Effector memory CD4-positive, alpha-beta T cell (primary cell): ENCODE results near the gene FBN3.

Experiments
- DNase-seq, 3 donors: peaks; one replicate each; pipeline ENCODE4 v3.0.0-alpha.2; 2020
- H3K27ac ChIP-seq: 2 replicates; pipeline ENCODE4 v1.7.0; 2013; ENCODE audit warnings: mild to moderate bottlenecking, low read length, moderate library complexity; ENCODE audit not compliant: insufficient read depth, poor library complexity, severe bottlenecking
- H3K27me3 ChIP-seq: replicated peaks from 2 replicates; pipeline ENCODE4 v1.7.0; 2013; ENCODE audit warnings: mild to moderate bottlenecking, low read length; ENCODE audit not compliant: insufficient read depth, control insufficient read depth, poor library complexity, severe bottlenecking
- H3K36me3 ChIP-seq: 2 replicates; pipeline ENCODE4 v1.7.0; 2013; ENCODE audit warnings: mild to moderate bottlenecking, low read length, moderate library complexity; ENCODE audit not compliant: control insufficient read depth, insufficient read depth
- H3K4me1 ChIP-seq: 2 replicates; pipeline ENCODE4 v1.7.0; 2013; ENCODE audit warnings: low read length, mild to moderate bottlenecking; ENCODE audit not compliant: control insufficient read depth, insufficient read depth, poor library complexity, severe bottlenecking
- H3K4me3 ChIP-seq: 2 replicates; pipeline ENCODE4 v1.7.0; 2013; ENCODE audit warnings: low read length, low read depth, mild to moderate bottlenecking; ENCODE audit not compliant: insufficient read depth, poor library complexity, severe bottlenecking
- H3K9me3 ChIP-seq: 2 replicates; pipeline ENCODE4 v1.7.0; 2013; ENCODE audit warnings: mild to moderate bottlenecking, low read length, moderate library complexity; ENCODE audit not compliant: control insufficient read depth

The FBN3 gene

DNA sequence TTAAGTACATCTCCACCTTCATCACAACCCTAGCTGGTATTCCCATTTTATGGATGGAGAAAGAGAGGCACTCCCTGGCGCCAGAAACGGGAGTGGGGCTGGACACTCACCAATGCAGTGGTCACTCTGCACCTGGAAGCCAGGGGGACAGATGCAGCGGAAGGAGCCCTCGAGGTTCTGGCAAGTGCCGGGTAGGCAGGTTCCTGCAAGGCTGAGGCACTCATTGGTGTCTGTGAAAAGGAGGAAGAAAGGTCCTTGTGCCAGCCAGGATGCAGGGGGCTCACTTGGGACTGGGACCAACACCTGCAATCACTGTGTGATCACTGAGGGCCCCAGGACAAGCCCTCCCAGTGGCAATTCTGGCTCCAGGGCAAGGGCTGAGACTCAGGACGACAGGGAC, 55.1 kb downstream of the FBN3 start:
- Histone ChIP-seq H3K27ac (no peak overlapping the region), H3K36me3 (no peaks in the 10 kb centered on the region), H3K27me3 (no peaks in the 10 kb centered on the region), H3K9me3 (peaks cover 20% of the 10 kb centered on the region), H3K4me3 (no peak overlapping the region), H3K4me1 (no peaks in the 10 kb centered on the region)
- DNase-seq, result no peak

DNA sequence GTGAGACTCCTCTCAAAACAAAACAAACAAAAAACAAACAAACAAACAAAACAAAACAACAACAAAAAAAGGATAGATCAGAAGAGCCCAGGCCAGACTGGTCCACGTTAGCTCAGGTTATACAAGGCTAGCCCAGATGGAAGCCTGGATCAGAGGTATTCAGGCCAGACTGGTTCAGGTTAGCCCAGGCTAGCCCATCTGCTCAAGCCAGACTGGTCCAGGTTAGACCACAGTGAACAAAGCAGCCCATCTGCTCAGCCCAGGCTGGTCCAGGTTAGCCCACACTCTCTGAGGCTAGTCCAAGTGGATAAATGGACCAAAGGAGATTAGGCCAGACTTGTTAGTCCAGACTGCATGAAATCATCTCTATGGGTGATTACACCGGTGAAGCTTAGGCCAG, 55.7 kb downstream of the FBN3 start:
- H3K4me1 ChIP-seq, result no peaks in the 10 kb centered on the region
- DNase-seq, result no peak
- no peak overlapping the region for H3K27ac ChIP-seq
- no peaks in the 10 kb centered on the region for H3K36me3 ChIP-seq
- no peaks in the 10 kb centered on the region for H3K27me3 ChIP-seq
- peaks cover 20% of the 10 kb centered on the region for H3K9me3 ChIP-seq
- H3K4me3 ChIP-seq, result no peak overlapping the region

DNA sequence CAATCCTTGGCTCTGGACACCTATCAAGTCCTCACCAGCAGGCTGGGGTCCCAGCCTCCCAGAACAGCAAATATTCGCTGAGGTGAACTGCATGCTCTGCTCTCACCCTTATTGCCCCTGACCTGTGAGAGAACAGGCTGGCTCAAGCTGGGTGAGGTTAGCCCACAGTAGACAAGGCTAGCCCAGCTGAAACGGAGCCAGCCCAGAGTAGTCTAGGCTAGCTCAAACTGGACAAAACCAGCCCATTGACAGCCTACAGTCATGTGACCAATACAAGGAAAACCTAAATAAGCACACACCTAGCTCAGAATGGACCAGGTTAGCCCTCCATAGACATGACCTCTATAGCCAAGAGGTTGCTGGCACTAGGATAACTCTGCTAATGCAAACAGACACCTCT, 58.4 kb downstream of the FBN3 start:
- Histone ChIP-seq H3K36me3 (no peaks in the 10 kb centered on the region), H3K4me1 (no peaks in the 10 kb centered on the region), H3K27ac (no peak overlapping the region), H3K27me3 (no peaks in the 10 kb centered on the region), H3K4me3 (no peak overlapping the region), H3K9me3 (peaks cover 14% of the 10 kb centered on the region)
- no peak for DNase-seq

DNA sequence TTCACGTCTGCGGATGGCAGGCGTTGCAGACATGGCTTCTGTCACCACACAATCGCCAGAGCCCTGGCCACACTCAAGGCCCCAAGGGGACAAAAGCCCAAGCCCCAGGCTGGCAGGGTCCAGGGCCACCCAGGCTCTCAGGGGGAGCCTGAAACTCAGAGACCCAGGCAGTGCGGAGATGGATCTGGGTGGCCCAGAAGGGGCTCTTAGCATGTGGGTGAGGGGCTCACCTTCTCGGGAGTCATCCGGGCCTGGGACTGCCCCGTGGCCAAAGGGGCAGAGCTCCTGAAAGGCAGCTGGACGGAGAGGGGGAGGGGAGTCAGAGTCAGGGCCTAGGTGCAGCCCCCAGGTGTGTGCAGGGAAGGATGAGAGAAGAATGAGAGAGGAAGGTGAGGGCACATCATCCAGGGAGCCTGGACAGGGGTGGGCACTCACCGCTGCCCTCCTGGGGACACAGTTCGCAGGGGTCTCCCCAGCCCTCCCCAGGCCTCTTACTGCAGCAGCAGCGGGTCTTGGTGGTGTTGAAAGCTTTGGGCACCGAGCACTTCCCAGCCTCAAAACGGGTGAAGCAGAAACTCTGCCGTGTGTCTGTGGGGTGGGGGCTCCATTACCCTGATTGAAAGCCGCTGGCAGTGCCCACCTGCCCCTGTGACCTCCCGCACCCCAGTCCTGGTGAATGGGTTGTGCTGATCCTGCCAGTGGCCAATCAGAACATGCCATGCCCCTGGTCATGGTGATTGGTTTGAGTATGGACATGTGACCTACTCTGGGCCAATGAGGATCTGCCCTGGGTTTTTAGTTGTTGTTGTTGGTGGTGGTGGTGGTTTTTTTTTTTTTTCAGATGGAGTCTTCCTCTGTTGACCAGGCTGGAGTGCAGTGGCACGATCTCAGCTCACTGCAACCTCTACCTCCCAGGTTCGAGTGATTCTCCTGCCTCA, 59.5 kb downstream of the FBN3 start:
- Histone ChIP-seq H3K27me3 (no peaks in the 10 kb centered on the region), H3K9me3 (peaks cover 5% of the 10 kb centered on the region)

DNA sequence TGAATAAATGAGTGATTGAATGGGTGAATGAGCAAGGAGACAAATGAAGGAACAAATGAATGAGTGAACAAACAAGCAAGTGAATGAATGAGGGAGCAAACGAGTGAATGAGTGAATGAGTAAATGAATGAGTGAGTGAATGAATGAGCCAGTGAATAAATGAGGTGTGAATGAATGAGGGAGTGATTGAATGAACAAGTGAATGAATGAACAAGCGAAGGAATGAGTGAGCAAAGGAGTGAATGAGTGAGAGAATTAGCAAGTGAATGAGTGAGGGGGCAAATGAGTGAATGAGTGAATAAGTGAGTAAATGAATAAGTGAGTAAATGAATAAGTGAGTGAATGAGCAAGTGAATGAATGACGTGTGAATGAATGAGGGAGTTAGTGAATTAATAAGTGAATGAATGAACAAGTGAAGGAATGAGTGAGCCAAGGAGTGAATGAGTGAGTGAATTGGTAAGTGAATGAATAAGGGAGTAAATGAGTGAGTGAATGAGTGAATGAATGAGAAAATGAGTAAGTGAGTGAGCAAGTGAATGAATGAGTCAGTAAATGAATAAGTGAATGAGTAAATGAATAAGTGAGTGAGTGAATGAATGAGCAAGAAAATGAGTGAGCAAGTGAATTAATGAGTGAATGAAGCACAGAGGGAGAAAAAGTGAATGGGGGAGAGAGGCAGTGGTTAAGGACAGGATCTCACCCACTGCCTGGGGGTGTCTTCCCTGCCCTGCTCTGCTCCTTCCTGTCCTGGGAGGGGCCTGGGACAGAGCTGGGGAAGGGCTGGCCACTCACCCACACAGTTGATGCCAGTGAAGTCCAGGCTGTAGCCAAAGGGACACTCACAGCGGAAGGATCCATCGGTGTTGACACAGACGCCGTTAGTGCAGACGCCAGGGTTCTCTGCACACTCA, 60.4 kb downstream of the FBN3 start:
- Histone ChIP-seq H3K27me3 (no peaks in the 10 kb centered on the region), H3K36me3 (no peaks in the 10 kb centered on the region), H3K4me3 (no peak overlapping the region), H3K4me1 (no peaks in the 10 kb centered on the region), H3K9me3 (no peaks in the 10 kb centered on the region), H3K27ac (no peak overlapping the region)
- DNase-seq, result no peak

More for the DNA sequence above, 59.5 kb downstream of the FBN3 start:
- Histone ChIP-seq H3K4me3 (no peak overlapping the region), H3K27ac (no peak overlapping the region), H3K36me3 (no peaks in the 10 kb centered on the region), H3K4me1 (no peaks in the 10 kb centered on the region)
- DNase-seq, result no peak

DNA sequence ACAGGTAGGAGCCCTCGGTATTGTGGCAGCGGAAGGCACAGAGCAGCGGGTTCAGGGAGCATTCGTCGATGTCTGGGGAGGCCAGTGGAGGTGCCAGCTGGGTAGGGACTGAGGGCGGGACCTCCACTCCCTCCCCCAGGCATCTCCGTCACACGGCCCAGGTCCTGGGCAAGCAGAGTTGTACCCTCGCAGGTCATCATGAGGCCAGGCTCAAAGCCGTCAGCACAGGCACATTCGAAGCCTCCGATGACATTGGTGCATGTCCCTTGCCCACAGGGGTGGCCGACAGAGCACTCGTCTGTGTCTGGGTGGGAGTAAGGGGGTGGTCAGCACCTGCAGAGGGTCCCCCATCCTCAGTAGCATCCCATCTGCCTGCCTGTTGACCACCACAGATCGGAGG, 61.5 kb downstream of the FBN3 start:
- no peak for DNase-seq
- Histone ChIP-seq H3K36me3 (no peaks in the 10 kb centered on the region), H3K27me3 (no peaks in the 10 kb centered on the region), H3K4me1 (no peaks in the 10 kb centered on the region), H3K27ac (no peak overlapping the region), H3K9me3 (no peaks in the 10 kb centered on the region), H3K4me3 (no peak overlapping the region)

DNA sequence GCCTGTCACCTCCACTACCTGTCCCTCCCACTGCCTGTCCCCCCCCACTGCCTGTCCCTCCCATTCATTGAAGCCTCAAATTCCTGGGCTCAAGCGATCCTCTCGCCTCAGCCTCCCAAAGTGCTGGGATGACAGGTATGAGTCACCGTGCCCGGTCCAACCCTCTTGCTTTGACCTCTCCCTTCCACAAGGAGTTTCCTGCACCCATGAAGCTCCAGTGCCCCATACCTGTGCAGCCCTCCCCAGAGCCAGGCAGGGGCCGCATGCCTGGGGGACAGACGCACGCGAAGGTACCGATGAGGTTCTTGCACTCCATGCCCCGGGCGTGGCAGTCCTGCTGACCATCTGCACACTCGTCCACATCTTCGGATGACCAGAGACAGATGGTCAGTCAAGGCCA, 62.5 kb downstream of the FBN3 start:
- H3K4me1 ChIP-seq, result no peaks in the 10 kb centered on the region
- no peak overlapping the region for H3K4me3 ChIP-seq
- no peaks in the 10 kb centered on the region for H3K27me3 ChIP-seq
- H3K27ac ChIP-seq, result no peak overlapping the region
- H3K9me3 ChIP-seq, result no peaks in the 10 kb centered on the region
- no peaks in the 10 kb centered on the region for H3K36me3 ChIP-seq
- DNase-seq, result no peak

DNA sequence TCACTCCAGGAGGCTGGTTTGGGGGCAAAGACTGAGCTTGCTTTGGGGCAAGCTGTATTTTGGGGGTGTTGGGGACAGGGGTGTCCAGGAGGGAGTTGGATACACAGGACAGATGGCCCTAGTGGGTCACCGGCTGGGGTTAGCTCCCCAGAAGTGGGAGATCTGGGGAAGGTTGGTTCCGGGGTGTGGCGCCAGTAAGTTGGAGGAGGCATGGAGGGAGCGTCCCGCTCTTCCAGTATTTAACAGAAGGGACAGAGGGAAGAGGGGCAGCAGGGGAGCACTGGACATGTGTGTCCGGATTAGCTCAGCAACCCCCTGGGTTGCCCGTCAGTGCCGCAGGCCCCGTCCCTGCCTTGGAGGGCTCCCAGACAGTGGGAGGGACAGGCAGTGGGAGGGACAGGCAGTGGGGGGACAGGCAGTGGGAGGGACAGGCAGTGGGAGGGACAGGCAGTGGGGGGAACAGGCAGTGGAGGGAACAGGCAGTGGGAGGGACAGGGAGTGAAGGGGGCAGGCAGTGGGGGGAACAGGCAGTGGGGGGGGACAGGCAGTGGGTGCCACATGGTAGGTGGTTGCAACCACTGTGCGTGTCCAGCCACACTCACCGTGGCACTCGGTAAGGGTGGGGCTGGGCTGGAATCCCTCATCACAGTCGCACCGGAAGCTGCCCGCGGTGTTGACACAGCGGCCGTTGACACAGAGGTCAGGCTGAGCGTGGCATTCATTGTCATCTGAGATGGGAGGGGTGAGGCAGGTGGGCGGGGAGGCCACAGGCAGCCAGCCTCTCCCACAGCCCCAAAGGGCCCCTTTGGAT, 63.6 kb downstream of the FBN3 start:
- no peak for DNase-seq

DNA sequence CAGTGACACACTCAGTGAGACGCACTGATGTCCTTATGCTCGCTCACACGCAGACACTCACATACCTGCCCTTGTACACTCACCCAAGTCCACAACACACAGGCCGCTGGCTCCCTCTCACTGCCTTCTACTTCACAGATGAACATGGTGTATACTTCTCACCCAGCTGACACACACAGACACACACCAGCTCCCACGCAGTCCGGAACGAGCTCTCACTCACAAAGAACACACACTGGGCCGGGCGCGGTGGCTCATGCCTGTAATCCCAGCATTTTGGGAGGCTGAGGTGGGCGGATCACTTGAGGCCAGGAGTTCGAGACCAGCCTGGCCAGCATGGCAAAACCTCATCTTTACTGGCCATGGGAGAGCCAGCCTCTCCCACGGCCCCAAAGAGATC, 65.2 kb downstream of the FBN3 start:
- no peaks in the 10 kb centered on the region for H3K4me1 ChIP-seq
- no peak overlapping the region for H3K4me3 ChIP-seq
- H3K27ac ChIP-seq, result no peak overlapping the region
- H3K27me3 ChIP-seq, result no peaks in the 10 kb centered on the region
- no peaks in the 10 kb centered on the region for H3K9me3 ChIP-seq
- H3K36me3 ChIP-seq, result no peaks in the 10 kb centered on the region
- DNase-seq, result no peak

More for the DNA sequence above, 63.6 kb downstream of the FBN3 start:
- H3K27me3 ChIP-seq, result no peaks in the 10 kb centered on the region
- no peaks in the 10 kb centered on the region for H3K9me3 ChIP-seq
- no peak overlapping the region for H3K4me3 ChIP-seq
- no peaks in the 10 kb centered on the region for H3K36me3 ChIP-seq
- H3K27ac ChIP-seq, result no peak overlapping the region
- no peaks in the 10 kb centered on the region for H3K4me1 ChIP-seq
